Kidney tubule cell (primary cell): Measurements from ENCODE around the gene C19orf73.
"Not testable (repeated sequence)": the region's sequence is repeated elsewhere in the genome, so short reads cannot be mapped to it uniquely, and the experiment has no call there.

Source experiments
- DNase-seq: peaks from one replicate; pipeline ENCODE4 v3.0.0-alpha.2; 2018; ENCODE audit warnings: low spot score

The C19orf73 gene

DNA sequence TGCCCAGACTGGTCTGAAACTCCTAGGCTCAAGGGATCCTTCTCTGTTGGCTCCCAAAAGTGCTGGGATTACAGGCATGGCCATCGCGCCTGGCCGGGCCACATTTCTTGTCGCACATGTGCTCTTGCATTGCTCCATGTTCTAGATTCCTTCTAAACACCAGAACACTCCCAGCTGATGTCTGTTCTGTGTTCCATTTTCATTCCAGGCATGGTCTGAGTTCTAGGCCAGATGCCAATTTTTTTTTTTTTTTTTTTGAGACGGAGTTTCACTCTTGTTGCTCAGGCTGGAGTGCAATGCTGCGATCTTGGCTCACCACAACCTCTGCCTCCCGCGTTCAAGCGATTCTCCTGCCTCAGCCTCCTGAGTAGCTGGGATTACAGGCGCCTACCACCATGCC, 2.9 kb upstream of the C19orf73 start:
- DNase-seq: not testable (repeated sequence)

DNA sequence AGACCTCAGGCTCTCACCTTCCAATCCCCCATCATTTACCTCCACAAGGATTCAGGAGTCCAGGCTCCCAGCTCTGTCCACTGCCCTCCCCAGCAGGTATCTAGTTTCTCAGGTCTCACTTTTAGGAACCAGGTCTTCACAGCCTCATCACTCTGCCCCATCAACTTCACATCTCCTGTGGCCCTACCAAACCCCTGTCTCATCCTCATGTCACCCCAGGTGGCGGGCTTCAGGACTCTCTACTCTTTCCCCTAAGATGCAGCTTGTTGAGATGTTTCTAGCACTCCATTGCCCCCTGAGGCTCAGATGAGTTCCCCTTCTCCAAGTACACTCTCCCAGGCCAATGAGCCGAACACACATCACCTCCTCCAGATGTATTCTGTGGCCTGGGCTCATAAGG, 1.9 kb upstream of the C19orf73 start:
- no peak for DNase-seq

- no peak for DNase-seq
Observed at GRCh38 chr19:49120325-49120683, 1.4 kb upstream of the C19orf73 start.

GRCh38 chr19:49119411-49120324, 725 bp upstream of the C19orf73 start, which contains the start of gene PPFIA3:
Gene PPFIA3, plus strand, starts transcription at chr19:49119544. Its CDS starts 8,330 bp downstream, at chr19:49127874.
- DNase-seq: peak; percentile 54

GRCh38 chr19:49117677-49118564, 1.0 kb downstream of the C19orf73 start:
- no peak for DNase-seq

DNA sequence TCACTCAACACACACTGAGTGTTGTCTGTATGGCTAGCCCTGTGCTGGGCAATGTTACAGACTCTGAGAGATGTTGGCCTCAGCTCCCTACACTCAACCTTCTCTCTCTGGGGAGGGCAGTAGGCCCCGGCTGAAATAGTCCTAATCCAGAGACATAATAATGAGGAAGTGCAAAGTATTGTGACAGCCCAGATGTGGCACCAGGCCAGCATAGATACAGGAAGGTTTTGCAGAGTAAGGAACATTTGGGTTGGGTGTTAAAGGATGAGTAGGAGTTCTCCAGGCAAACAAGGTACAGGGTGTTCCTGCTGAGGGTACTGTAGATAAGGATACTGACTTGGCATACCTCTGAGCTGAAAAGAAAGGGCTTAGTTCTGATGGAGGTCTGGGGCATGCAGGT, 2.4 kb downstream of the C19orf73 start:
- DNase-seq: no peak

- no peak for DNase-seq
Observed at GRCh38 chr19:49114630-49115363, 4.1 kb downstream of the C19orf73 start.

DNA sequence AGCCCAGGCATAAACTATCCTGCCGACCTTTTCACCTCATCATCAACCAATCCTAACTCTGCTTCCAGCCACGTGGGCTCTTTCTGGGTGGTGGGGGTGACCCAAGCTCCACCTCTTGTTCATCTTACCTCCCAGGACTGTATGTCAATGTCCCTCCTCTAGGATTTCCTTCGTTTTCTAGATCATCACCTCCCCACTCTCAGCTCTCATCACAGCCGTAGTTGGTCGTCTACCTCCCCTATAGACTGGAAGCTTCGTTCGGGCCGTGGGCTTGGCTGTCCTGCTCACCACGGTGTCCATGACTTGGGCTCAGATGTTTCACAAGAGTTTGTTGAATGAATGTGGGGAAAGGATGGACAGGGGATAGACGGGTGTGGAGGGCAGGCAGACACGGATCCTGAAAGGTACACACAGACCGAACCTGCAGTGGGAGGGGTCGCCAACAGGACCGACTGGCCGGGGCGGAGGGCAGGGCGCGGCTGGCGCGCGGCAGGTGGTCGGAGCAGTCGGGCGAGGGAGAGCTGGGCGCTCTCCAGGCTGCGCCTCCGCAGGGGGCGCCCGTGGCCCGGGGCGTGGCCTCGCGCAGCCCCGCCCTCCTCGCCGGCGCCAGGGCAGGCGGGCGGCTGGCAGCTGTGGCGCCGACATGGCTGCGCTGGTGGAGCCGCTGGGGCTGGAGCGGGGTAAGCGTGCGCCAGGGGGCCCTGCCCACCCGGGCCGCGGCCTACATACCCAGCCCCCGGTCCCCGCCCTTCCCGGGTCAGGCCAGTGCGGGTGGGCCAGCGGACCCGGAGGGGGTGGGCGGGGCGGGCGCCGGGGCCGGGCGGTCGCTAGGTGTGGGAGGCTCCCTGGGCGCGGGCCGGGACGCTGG, 4.9 kb downstream of the C19orf73 start, which contains the start of gene LIN7B:
TSS of gene LIN7B (plus strand) at position 609 of the 868 bp plus-strand sequence. CDS start at position 644, 35 bp downstream.
- DNase-seq: peak; percentile 77

DNA sequence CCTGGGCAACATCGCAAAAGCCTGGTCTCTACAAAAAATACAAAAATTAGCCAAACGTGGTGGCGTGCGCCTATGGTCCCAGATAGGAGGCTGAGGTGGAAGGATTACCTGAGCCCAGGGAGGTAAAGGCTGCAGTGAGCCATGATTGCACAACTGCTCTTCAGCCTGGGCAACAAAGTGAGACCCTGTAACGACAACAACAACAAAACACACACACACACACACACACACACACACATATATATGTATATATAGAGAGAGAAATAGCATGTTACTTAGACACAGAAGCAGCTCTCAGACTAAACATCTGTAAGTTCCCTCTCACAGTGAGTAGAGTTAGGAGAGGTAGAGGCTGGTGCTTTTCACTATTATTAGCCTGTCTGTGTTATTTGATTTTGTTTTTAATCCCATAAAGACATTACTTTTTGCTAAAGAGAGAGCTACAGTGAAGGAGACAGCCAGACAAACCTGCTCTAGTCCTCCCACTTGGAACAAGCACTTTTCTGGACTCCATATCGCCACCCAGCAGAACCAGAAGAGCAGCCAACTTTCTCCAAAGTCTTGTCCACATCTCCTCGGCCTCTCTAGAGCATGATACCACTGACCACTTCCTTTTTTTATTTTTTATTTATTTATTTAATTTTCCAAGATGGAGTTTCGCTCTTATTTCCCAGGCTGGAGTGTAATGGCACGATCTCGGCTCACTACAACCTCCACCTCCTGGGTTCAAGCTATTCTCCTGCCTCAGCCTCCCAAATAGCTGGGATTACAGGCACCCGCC, 7.5 kb downstream of the C19orf73 start:
- no peak for DNase-seq

DNA sequence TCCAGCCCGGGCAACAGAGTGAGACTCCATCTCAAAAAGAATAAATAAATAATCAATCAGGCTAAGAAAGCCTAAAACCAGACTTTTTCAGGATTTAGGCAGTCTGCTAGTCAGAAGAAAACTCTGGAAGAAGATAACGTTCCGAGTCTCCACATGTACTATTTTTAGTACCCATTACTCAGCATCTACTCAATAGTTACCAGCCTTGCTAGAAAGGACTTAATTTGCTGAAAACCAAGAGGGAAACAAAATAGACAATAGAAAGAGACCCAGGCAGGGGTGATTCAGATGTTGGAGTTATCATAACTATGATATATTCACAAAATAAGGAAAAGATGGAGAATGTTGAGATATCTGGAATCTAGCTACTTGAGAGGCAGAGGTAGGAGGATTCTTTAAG, 8.4 kb downstream of the C19orf73 start:
- no peak for DNase-seq

DNA sequence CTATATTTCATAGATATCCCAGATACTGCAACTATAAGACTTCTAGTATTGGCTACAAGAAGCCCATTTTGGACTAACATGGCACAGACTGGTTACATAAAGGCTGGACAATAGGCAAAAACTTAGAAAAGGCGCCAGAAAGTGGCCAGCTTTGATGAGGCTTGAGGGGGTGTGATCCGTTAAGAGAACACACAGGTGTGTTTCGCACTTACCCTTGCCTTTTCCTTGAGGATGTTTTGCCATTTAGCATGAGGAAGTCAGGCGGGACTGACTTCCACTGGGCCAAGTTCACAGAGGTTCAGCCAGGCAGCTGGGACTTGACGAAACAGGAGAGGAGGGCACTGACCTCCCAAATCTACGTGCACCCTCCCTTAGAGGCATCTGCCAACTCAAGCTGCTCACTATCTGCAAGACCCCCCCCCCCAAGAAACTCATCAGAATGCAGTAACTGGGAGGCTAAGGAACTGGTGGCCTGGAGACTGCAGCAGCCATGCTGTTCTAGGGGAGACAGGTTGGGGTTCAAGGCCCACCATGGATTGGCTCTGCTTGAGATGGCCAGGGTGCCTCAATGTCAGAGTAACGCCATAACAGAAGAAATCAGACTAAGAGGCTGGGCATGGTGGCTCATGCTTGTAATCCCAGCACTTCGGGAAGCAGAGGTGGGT, 9.2 kb downstream of the C19orf73 start:
- DNase-seq: no peak

- DNase-seq: no peak
Observed at GRCh38 chr19:49109051-49109450, 9.9 kb downstream of the C19orf73 start.

DNA sequence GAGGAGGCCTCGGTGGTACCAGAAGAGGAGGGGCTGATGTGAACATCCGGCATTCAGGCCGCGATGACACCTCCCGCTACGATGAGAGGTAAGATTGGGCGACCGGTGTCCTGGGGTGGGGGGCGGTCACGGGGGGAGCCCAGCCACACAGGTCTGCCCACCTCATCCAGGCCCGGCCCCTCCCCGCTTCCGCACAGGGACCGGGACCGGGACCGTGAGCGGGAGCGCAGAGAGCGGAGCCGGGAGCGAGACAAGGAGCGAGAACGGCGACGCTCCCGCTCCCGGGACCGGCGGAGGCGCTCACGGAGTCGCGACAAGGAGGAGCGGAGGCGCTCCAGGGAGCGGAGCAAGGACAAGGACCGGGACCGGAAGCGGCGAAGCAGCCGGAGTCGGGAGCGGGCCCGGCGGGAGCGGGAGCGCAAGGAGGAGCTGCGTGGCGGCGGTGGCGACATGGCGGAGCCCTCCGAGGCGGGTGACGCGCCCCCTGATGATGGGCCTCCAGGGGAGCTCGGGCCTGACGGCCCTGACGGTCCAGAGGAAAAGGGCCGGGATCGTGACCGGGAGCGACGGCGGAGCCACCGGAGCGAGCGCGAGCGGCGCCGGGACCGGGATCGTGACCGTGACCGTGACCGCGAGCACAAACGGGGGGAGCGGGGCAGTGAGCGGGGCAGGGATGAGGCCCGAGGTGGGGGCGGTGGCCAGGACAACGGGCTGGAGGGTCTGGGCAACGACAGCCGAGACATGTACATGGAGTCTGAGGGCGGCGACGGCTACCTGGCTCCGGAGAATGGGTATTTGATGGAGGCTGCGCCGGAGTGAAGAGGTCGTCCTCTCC, 11.1 kb downstream of the C19orf73 start:
- DNase-seq: no peak

- peak; percentile 64 for DNase-seq
Observed at GRCh38 chr19:49106648-49107135, 12.3 kb downstream of the C19orf73 start.

- no peak for DNase-seq
Observed at GRCh38 chr19:49104229-49104864, 14.6 kb downstream of the C19orf73 start.

GRCh38 chr19:49103331-49104085, 15.4 kb downstream of the C19orf73 start:
- DNase-seq: no peak

- no peak for DNase-seq
Observed at GRCh38 chr19:49102303-49102702, 16.6 kb downstream of the C19orf73 start.
